ENCODE measurements around the gene STRN.
"Not testable (repeated sequence)": the region's sequence is repeated elsewhere in the genome, so short reads cannot be mapped to it uniquely, and the experiment has no call there.

Gene STRN

GRCh38 chr2:36834203-36834602, 132.1 kb downstream of the STRN start:
- no peak for DNase-seq

GRCh38 chr2:36831185-36831584, 135.2 kb downstream of the STRN start:
- no peak for DNase-seq

DNA sequence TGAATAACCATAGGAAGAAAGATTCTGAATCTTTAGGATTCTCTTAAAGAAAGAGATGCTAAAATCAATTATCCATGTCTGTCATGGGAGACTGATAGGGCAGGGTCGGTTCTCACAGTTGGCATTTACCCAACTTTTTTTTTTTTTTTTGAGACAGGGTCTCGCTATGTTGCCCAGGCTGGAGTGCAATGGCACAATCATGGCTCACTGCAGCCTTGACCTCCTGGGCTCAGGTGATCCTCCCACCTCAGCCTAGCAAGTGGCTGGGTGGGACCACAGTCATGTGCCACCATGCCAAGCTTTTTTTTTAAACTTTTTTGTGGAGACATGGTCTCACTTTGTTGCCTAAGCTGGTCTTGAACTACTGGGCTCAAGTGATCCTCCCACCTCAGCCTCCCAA, 141.7 kb downstream of the STRN start:
- not testable (repeated sequence) for DNase-seq

DNA sequence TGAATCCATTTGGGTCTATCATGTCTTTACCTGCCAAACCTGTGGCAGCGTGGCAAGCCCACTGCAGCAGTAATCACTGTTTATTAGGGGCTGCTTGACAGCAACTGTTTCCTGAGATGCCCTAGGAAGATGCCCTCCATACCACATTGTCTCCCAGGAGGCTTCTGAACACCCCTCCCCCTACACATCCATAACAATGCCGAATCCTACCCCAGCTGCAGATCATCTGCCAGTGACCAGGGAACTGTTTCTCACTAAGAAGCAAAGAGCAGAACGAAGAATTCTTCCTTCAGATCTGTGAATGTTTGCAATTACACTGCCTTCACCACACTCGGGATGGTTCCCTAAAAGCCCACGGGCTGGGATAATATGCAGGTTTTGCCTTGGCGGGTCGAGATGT, 142.1 kb downstream of the STRN start:
- DNase-seq: no peak

GRCh38 chr2:36823862-36824261, 142.5 kb downstream of the STRN start:
- no peak for DNase-seq

DNA sequence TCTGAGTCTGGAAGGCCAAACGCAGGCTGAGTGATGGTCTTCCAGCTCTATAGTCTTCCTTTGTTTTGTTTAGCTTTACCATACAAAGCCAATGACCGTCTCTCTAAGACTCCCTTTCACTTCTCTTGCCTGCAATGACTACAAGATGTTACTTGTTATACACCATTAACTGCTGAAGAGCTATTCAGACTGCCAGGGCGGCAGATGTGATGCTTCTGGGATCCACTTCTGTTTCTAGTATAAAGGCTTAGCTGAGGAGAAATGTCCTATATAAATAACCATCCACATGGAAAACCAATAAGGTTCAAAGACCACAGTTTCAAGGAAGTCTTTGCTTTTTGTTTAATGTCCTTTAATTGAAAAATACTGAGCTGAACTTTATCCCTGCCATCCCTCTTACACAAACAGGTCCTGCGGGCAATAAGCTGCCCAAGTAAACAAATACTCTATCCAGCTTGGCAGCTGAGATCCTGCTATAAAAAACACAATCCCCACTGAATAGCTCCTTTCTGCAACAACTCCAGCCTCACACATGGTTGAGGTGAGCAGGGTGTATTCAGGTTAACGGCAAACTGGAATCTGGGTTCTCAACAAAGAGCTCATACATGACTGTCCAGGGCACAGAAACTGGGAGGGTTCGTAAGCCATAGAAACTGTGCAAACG, 145.3 kb downstream of the STRN start:
- no peak for DNase-seq

GRCh38 chr2:36819095-36819711, 147.1 kb downstream of the STRN start:
- DNase-seq: no peak

GRCh38 chr2:36818542-36818941, 147.8 kb downstream of the STRN start:
- no peak for DNase-seq

GRCh38 chr2:36812196-36812595, 154.1 kb downstream of the STRN start:
- DNase-seq: no peak

DNA sequence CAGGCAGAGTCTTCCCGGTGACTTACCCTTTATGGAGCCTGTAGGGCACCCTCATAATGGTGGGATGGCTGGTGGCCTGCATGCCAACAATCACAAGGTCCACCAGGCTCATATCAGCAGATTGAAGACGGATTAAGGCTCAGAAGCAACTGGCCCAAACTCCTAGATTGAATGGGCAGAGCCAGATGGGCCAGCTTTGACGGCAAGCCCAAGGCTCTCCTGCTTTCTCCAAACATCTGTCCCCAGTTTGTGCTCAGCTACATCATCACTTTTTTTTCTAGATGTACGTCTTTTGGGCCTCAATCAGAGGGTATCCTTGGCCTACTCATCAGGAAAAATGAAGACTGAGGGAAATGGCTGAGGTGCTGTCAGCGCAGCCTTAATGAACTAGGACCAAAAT, 155.3 kb downstream of the STRN start:
- DNase-seq: no peak

- DNase-seq: no peak
Observed at GRCh38 chr2:36809069-36809445, 157.3 kb downstream of the STRN start.

- no peak for DNase-seq
Observed at GRCh38 chr2:36808386-36809068, 157.8 kb downstream of the STRN start.

GRCh38 chr2:36807223-36807886, 159.0 kb downstream of the STRN start:
- DNase-seq: no peak

DNA sequence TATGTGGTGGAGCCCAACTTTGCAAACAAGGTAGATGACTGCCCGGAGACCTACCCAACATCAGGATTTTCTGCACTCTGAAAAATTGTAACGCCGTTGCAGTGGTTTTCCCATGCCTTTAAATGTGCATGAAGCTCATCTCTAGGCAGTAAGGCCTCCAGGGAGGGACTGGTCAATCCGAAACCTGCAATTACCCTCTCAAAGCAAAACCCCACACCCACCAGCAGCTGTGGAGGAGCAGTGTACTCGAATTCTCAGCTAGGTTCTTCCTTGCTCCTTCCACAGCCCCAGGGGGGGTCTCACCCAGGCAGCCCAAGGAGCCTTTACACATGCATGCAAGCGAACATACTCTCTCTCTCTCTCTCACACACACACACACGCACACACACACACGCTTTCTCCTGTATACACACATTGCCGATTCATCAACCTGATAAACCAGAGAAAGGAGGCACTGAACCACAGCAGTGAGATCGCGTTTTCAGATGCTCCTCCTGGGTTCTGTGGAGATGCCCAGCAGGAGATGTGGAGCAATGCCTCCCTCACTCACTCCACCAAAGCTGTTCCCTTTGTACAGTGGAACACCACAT, 160.6 kb downstream of the STRN start:
- no peak for DNase-seq

DNA sequence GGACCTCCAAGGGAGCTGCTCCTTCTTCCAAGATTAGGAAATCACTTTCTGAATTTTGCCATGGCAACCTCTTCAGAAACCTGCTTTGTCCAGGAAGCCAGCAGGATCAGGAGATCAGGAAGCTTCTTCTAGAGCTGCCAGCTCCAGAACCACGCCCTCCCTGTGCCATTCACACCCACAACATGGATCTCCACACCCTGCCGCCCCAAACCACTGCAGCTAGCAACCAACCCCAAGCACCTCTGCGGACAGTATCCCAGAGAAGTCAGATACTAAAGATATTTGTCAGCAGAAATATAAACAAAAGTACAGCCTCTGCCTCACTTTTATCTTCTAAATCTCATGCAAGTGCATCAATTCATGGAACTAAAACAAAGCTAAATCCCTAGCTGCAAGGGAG, 163.4 kb downstream of the STRN start:
- no peak for DNase-seq

- no peak for DNase-seq
Observed at GRCh38 chr2:36801088-36801487, 165.2 kb downstream of the STRN start.

DNA sequence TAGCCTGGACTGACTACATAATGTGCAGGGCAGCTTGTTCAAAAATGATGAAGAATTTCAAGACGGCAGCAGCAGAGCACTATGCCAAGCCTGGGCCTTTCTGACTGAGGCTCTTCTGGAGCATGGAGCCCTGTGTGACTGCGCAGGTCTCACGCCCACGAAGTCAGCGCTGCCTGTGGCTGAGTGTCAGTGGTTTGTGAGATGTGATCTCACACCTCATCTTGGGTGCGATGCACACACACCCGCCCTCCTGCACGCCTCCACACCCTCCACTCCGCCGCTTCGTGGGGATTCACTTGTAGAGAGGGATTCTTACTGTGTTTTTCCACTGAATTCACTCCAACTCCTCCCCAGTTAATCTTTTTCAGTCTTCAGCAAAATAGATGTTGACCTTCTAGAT, 166.0 kb downstream of the STRN start:
- DNase-seq: peak; percentile 59

GRCh38 chr2:36798724-36799123, 167.6 kb downstream of the STRN start:
- no peak for DNase-seq

GRCh38 chr2:36797324-36798070, 168.8 kb downstream of the STRN start:
- DNase-seq: no peak
